GM19463 (cell line): ENCODE measurements around the gene ZMIZ1.
A peak's percentile ranks its signal among the peaks of the same experiment; 100 is the strongest.
"Not testable (repeated sequence)": the region's sequence is repeated elsewhere in the genome, so short reads cannot be mapped to it uniquely, and the experiment has no call there.

Experiments
- ATAC-seq: cut with Tn5 transposase; IDR thresholded peaks from one replicate; pipeline ENCODE4 v1.9.1; 2021; ENCODE audit warnings: mild to moderate bottlenecking, moderate library complexity; ENCODE audit not compliant: unreplicated experiment

The ZMIZ1 gene

GRCh38 chr10:79277579-79278269 lies 209.0 kb downstream of the ZMIZ1 start:
- ATAC-seq, result no peak

DNA sequence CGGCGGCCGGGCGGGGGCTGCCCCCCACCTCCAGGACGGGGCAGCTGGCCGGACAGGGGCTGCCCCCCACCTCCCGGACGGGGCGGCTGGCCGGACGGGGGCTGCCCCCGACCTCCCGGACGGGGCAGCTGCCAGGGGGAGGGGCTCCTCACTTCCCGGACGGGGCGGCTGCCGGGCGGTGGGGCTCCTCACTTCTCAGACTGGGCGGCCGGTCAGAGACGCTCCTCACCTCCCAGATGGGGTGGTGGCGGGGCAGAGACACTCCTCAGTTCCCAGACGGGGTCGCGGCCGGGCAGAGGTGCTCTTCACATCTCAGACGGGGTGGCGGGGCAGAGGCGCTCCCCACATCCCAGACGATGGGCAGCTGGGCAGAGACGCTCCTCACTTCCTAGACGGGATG lies 210.3 kb downstream of the ZMIZ1 start:
- ATAC-seq, result not testable (repeated sequence)

- ATAC-seq, result no peak
Observed at GRCh38 chr10:79280956-79281355, 212.2 kb downstream of the ZMIZ1 start.

DNA sequence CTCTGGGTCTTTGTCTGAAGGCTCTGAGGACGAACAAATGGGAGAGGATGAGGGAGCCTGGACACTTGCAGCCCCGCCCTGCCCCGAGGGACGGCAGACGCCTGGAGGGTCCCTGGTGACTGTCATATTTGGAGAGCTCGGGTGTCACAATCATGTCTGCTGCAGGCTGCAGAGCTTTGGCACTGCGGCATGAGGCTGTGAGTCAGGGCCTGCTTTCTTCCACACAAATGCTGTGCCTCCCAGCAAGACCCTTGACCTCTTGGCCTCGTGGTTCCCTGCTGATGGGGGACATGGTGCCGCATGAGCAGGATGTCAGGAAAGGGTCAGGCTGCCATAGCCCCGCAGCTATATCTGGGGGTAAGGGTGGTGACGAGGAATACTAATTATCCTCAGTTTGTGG lies 213.6 kb downstream of the ZMIZ1 start:
- no peak for ATAC-seq

DNA sequence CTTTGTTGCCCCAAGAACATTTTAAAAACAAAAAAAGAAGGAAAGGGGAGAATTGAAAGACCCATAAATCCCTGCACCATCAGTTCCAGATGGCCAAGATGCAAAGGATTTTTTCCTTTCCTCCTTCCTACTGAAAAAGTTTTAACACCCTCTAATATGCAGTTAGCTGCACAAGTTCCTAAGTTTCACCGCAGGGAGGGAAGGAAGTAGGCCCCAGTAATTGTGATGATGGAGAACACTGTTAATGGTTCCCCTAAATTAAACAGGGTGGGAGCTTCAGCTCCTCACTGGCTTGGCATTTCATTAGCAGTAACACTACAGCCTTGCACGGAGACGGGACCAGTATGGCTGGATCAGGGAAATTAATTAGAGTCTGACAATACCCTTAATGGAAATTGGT lies 214.8 kb downstream of the ZMIZ1 start:
- no peak for ATAC-seq

DNA sequence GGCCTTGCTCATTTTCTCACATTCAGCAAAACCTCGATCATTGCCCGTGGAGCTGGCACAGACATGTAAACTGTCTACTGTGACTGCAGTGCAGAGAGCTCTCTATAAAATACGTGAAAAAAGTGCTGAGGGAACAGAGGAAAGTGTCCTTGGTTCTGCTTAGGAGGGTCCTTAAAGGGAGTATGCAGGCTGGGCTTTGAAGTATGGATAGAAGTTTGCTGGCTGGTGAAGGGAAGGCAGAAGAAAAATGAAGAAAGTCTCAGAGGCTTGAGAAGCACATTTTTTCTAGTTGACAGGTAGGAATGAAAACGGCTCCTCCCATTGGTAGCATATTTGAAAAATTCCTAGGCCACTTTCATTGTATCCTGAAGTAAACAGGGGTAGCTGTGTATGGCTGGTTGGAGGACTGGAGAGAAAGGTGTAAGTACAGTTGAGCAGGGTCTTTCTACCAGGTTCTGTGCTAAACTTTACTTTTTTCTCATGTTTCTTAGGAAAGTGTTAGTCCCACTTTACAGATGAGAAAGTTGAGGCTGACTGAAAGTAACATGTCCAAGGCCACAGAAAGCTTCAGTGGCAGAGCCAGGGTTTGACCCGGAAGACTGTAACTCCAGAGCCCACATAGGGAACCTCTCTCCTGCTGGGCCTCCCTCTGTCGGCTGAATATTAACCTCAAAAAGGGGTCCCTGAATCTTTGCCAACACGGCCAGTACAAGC lies 215.5 kb downstream of the ZMIZ1 start:
- ATAC-seq, result no peak

DNA sequence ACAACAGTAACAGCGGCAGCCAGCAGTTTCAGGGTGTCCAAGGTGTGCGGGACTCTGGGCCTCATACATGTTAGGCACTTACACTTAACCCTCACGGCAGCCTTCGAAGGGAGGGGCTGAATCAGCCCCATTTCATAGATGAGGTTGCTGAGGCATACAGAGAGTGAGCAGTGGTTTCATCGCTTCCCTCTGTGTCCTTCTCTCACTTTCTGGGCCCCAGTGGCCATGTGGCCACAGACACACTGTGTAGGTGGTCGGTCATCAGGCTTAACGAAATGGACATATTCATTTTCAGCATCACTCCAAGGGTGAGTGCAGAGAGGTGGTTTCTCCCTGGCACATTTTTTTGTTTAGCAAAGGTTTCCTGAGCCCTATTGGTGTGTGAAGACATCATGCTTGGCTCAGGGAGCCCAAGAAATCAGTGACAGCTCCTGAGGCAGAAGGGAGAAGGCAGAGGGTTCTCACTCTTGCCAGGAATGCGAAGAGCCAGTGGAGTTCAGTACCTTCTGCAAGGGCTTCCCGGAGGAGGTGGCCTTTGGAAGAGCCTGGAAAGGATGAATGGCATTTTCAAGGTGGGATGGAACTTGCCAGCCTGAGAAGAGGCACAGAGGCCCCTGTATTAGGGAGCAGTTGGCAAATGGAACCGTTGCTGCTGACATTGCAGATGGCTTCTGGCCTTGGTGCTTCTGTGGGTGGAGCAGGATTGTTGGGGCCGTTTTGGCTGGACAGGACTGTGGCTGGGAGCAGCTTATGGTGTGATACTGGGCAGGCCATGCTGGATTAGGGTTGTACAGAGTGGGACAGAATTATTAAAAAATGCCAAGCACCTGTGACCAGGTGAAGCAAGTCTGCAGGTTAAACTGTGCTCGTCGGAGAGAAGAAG lies 216.8 kb downstream of the ZMIZ1 start:
- peak; percentile 65 for ATAC-seq

GRCh38 chr10:79286318-79286951 lies 217.7 kb downstream of the ZMIZ1 start:
- ATAC-seq, result peak; percentile 78

DNA sequence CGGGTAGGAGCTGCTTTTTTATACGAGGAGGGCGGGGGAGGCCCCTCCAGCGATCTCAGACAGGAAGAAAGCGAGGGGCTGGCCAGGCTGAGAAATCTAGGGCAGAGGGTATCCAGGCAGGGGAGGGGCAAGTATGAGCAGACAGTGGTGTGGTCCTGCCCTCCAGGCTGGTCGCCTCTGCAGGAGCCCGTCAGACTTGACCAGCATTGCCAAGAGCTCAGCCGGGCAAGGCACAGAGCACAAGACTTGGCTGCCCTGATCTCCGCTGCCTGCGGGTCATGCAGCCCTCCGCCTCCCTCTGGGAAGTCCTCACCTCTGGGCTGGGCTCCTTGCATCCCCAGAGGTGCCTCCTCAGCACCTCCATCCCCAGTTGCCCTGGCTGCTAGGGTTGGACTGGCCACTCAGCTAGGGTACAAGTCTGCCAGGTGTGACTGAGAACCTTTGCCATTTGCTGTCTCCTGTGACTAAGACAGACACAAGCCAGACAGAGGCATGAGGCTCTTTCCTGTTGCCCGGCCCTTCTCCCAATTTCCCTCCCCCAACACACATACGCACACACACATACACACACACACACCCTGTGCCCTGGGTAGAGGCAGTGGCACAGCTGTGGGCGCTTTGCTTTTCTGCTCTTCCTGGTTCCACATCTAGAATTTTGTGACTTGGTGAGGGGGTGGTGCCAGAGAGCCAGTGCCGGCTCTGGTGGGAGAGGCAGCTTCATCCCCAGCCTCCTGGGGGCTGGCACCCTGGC lies 219.4 kb downstream of the ZMIZ1 start:
- ATAC-seq, result no peak

DNA sequence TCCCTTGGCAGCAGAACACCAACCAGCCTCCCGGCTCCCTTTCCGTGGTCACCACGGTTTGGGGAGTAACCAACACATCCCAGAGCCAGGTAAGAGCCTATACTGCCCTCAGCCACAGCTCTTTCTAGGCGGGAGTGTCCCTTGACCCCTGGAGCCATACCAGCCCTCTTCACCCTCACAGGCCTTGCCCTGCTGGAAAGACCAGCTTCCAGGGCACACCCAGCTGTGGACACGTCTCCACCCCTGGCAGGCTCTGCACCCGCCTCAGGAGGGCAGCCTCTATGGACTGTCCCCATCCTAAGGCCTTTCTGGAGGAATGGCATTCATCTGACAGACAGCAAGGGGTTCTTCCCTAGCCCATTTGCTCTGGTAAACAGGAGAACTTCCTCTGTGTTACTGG lies 221.0 kb downstream of the ZMIZ1 start:
- no peak for ATAC-seq

DNA sequence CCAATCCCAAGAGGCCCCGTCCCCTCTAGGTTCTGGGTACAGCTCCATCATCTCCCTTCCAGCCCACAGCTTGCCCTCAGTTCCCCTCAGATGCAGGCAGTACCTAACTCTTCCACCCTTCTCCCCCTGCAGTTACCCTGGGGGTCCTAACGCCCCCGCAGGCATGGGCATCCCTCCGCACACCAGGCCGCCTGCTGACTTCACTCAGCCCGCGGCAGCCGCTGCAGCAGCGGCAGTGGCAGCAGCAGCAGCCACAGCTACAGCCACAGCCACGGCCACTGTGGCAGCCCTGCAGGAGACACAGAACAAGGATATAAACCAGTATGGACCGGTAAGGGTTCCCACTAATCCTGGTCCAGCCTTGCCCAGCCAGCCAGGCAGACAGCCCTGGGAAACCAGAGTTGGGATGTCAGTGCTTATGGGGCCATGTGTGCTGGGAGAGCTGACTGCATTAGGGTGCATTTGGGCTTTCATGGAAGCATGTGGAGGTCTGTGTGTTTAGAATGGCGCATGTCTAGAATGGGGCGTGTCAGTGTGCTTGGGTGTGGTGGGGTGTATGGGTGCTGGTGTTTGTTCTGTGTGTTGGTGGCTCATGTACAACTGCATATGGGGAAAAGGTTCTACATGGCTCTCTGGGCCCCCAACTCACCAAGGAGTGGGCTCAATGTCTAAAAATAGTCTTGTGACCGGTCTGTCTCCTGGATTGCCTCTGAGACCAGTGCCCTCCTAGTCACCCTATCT lies 223.4 kb downstream of the ZMIZ1 start:
- no peak for ATAC-seq

DNA sequence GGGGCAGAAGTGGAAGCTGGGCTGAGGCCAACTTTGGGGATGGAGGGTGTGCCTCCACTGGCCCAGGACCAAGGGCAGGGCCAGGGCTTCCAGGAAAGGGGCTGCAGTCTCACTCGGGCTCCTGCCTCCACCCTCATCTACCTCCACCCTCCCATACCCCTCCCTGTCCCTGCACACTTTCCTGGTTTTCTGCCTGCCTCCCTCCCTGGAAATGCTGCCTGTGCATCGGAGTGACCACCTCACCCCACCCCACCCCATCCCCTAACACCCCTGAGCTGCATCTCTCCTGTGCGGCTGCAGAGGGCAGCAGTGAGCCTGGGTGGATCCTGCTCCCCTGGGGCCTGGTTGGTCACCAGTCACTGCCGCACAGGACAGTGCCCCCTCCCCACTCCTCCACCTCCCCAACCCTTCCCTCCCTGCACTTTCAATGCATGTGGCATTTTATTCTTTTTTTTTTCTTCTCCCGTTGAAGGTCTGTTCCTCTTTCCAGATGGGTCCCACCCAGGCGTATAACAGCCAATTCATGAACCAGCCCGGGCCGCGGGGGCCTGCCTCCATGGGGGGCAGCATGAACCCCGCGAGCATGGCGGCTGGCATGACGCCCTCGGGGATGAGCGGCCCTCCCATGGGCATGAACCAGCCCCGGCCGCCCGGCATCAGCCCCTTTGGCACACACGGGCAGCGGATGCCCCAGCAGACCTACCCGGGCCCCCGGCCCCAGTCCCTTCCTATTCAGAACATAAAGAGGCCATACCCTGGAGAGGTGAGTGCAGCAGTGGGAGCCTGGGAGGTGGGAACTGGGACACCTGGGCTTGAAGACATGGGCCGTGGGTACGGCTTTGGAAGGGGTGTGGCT lies 224.4 kb downstream of the ZMIZ1 start:
- ATAC-seq, result peak; percentile 44

- no peak for ATAC-seq
Observed at GRCh38 chr10:79293841-79294581, 225.2 kb downstream of the ZMIZ1 start.

GRCh38 chr10:79295563-79295962 lies 226.8 kb downstream of the ZMIZ1 start:
- ATAC-seq, result peak; percentile 46

DNA sequence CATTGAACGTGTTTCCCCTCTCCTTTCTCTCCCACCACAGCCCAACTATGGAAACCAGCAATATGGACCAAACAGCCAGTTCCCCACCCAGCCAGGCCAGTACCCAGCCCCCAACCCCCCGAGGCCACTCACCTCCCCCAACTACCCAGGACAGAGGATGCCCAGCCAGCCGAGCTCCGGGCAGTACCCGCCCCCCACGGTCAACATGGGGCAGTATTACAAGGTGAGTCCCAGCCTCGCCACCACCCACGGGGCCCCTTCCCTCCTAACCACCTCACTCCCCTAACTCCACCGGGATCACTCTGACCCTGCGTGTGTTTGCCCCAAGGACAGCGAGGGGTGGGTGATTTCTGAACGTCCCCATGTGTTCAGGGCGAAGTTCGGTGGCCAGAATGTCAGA lies 227.7 kb downstream of the ZMIZ1 start:
- no peak for ATAC-seq

- ATAC-seq, result no peak
Observed at GRCh38 chr10:79298403-79299244, 229.9 kb downstream of the ZMIZ1 start.
